ENCODE measurements around the gene PRDM15. TPM values are rescaled to one million over a fixed set of nuclear protein-coding genes. Genes with fewer than 3 reads are reported as not detected.

Gene PRDM15
- total and polyA plus RNA-seq, 3 experiments from 2014 or later = 2.2 to 13.1 (median 12.0) TPM

DNA sequence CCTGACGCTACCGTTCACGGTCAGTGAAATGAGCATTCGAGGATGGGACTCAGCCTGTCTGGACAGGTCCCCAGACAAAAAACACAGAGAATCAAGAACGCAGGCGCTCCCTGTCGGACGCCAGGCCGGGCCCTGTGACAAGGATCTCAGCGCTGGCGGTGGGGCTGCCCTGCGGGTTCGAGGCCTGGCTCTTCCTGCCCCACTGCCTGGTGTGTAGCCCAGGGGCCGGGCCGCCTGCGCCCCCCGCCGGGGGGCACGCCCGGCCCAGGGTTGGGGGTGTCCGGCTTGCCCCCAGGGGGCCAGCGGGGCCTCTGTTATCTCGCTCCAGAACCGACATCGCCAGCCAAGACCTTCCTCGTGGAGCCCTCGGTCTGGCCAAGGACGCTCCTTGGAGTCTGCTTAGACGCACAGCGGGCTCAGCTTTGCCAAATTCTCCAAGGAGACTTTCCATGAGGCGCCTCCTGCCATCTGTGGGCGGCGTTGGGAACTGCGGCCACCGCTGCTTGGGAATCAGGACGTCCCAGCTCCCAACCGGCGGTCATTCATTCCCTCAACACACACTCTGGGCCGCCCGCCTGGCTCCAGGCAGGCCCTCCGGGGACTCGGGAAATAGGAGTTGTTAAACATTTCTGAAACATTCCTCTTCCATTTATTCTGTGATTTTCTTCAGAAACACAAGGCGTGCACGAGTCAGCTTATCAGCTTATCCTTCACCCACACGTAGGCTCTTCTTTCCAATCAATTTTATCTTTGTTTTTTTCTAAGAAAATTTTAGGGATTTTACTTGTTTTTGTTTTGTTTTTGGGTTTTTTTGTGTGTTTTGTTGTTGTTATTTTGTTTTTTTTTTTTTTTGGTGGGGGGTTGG is 101.0 kb downstream of the PRDM15 start:
- Mint-ChIP-seq H3K4me1 (peaks cover 6 to 11% (median 10%) of the 10 kb centered on the region in 3 donors), H3K36me3 (no peaks in the 10 kb centered on the region), H3K9me3 (no peaks in the 10 kb centered on the region), H3K4me3 (no peak overlapping the region), H3K27ac (no peak overlapping the region), H3K27me3 (peaks cover 36 to 78% of the 10 kb centered on the region in 2 donors)
- Histone ChIP-seq H3K4me1 (ENCODE audit: insufficient read depth, low read length) (no peaks in the 10 kb centered on the region), H3K4me3 (ENCODE audit: low read length) (no peak overlapping the region), H3K9me3 (ENCODE audit: low read length) (no peaks in the 10 kb centered on the region), H3K36me3 (ENCODE audit: insufficient read depth, low read length) (no peaks in the 10 kb centered on the region), H3K27me3 (ENCODE audit: insufficient read depth, low read length, poor library complexity, severe bottlenecking) (peaks cover 21% of the 10 kb centered on the region), H3K27ac (ENCODE audit: low read depth, low read length) (no peak overlapping the region)
- CTCF ChIA-PET = no interaction called here
- POLR2A ChIA-PET = no interaction called here
- DNase-seq = no peak

DNA sequence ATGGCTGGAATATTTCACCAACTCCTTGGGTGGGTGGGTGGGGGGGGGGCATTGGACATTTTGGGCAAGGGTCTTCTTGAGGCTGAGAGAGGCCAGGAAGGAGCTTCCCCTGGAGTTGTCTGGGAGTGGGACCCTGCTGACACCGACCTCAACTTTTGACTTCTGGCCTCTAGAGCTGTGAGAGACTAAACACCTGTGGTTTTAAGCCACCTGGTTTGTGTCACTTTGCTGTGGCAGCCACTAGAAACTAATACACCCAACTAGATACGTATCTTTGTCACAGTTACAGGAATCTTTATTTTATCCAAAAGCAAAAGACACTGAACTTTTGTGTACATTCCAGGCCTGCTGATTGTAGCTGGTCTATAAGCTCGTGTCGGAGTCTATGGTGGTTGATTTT is 102.4 kb downstream of the PRDM15 start:
- ChIA-PET CTCF (no interaction called here), POLR2A (no interaction called here)
- no peak overlapping the region for H3K4me3 Mint-ChIP-seq
- Histone ChIP-seq H3K4me1 (ENCODE audit: insufficient read depth, low read length) (no peaks in the 10 kb centered on the region), H3K36me3 (ENCODE audit: insufficient read depth, low read length) (no peaks in the 10 kb centered on the region), H3K4me3 (ENCODE audit: low read length) (no peak overlapping the region), H3K9me3 (ENCODE audit: low read length) (no peaks in the 10 kb centered on the region), H3K27ac (ENCODE audit: low read depth, low read length) (no peak overlapping the region), H3K27me3 (ENCODE audit: insufficient read depth, low read length, poor library complexity, severe bottlenecking) (peaks cover 21% of the 10 kb centered on the region)
- no peaks in the 10 kb centered on the region for H3K9me3 Mint-ChIP-seq
- DNase-seq = no peak
- no peak overlapping the region for H3K27ac Mint-ChIP-seq
- H3K4me1 Mint-ChIP-seq = peaks cover 6 to 11% (median 10%) of the 10 kb centered on the region in 3 donors
- no peaks in the 10 kb centered on the region for H3K36me3 Mint-ChIP-seq
- peaks cover 46 to 81% of the 10 kb centered on the region in 2 donors for H3K27me3 Mint-ChIP-seq

- ChIA-PET CTCF (no interaction called here), POLR2A (no interaction called here)
- H3K27ac ChIP-seq (ENCODE audit: low read depth, low read length) = no peak overlapping the region
- Mint-ChIP-seq H3K36me3 (no peaks in the 10 kb centered on the region), H3K4me3 (no peak overlapping the region), H3K9me3 (no peaks in the 10 kb centered on the region), H3K4me1 (peaks cover 6 to 11% (median 10%) of the 10 kb centered on the region in 3 donors), H3K27ac (no peak overlapping the region), H3K27me3 (peaks cover 40 to 81% of the 10 kb centered on the region in 2 donors)
- no peak overlapping the region for H3K4me3 ChIP-seq (ENCODE audit: low read length)
- no peaks in the 10 kb centered on the region for H3K36me3 ChIP-seq (ENCODE audit: insufficient read depth, low read length)
- H3K4me1 ChIP-seq (ENCODE audit: insufficient read depth, low read length) = no peaks in the 10 kb centered on the region
- H3K9me3 ChIP-seq (ENCODE audit: low read length) = no peaks in the 10 kb centered on the region
- H3K27me3 ChIP-seq (ENCODE audit: insufficient read depth, low read length, poor library complexity, severe bottlenecking) = peaks cover 15% of the 10 kb centered on the region
- DNase-seq = no peak
Measured at GRCh38 chr21:41775149-41775472, 104.0 kb downstream of the PRDM15 start.

- ChIA-PET CTCF (no interaction called here), POLR2A (no interaction called here)
- H3K27me3 ChIP-seq (ENCODE audit: insufficient read depth, low read length, poor library complexity, severe bottlenecking) = peaks cover 14% of the 10 kb centered on the region
- no peaks in the 10 kb centered on the region for H3K4me1 ChIP-seq (ENCODE audit: insufficient read depth, low read length)
- Mint-ChIP-seq H3K27ac (no peak overlapping the region), H3K27me3 (peaks cover 43 to 80% of the 10 kb centered on the region in 2 donors), H3K4me1 (peaks cover 6 to 10% (median 8%) of the 10 kb centered on the region in 3 donors), H3K9me3 (no peaks in the 10 kb centered on the region), H3K4me3 (no peak overlapping the region), H3K36me3 (no peaks in the 10 kb centered on the region)
- H3K27ac ChIP-seq (ENCODE audit: low read depth, low read length) = no peak overlapping the region
- no peaks in the 10 kb centered on the region for H3K9me3 ChIP-seq (ENCODE audit: low read length)
- H3K4me3 ChIP-seq (ENCODE audit: low read length) = no peak overlapping the region
- no peak for DNase-seq
- no peaks in the 10 kb centered on the region for H3K36me3 ChIP-seq (ENCODE audit: insufficient read depth, low read length)
Measured at GRCh38 chr21:41774467-41775148, 104.5 kb downstream of the PRDM15 start.

GRCh38 chr21:41772351-41773080 is 106.6 kb downstream of the PRDM15 start:
- H3K36me3 Mint-ChIP-seq = no peaks in the 10 kb centered on the region

DNA sequence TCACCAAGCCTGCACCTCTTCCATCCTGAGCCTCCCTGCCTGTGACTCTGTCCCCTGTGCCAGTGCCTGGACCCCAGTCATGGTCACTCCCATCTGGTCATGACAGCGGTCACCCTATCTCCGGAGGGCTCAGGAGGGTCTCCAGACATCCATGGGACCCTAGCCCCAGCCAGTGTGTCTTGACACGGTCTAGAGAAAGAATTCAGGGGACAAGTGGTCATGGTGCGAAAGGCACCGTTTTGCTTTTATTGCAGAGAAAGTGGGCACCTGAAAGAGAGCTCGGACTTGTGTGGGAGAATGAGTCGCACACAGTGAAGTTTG is 107.6 kb downstream of the PRDM15 start:
- H3K9me3 Mint-ChIP-seq = peaks cover 0 to 4% (median 0%) of the 10 kb centered on the region in 5 donors
- Histone ChIP-seq H3K36me3 (ENCODE audit: insufficient read depth, low read length) (no peaks in the 10 kb centered on the region), H3K4me3 (ENCODE audit: low read length) (no peak overlapping the region), H3K9me3 (ENCODE audit: low read length) (no peaks in the 10 kb centered on the region), H3K27me3 (ENCODE audit: insufficient read depth, low read length, poor library complexity, severe bottlenecking) (peaks cover 20% of the 10 kb centered on the region), H3K27ac (ENCODE audit: low read depth, low read length) (no peak overlapping the region), H3K4me1 (ENCODE audit: insufficient read depth, low read length) (peaks cover 18% of the 10 kb centered on the region)
- CTCF ChIA-PET = interaction anchor here (1.0 kb wide), 1 partner anchor 10 kb away, joined by 4 read pairs; no protein-coding TSS in a partner anchor
- H3K4me1 Mint-ChIP-seq = peaks cover 23 to 24% (median 23%) of the 10 kb centered on the region in 3 donors
- DNase-seq = no peak
- no peak overlapping the region for H3K27ac Mint-ChIP-seq
- no peak overlapping the region for H3K4me3 Mint-ChIP-seq
- POLR2A ChIA-PET = no interaction called here
- peaks cover 53 to 80% of the 10 kb centered on the region in 2 donors for H3K27me3 Mint-ChIP-seq
- peaks cover 0 to 3% (median 0%) of the 10 kb centered on the region in 3 donors for H3K36me3 Mint-ChIP-seq

More at GRCh38 chr21:41772351-41773080, 106.6 kb downstream of the PRDM15 start:
- H3K9me3 ChIP-seq (ENCODE audit: low read length) = no peaks in the 10 kb centered on the region
- Mint-ChIP-seq H3K27ac (peak overlapping the region in 1 of 8 donors; percentile 17), H3K4me3 (no peak overlapping the region), H3K9me3 (peaks cover 0 to 2% (median 0%) of the 10 kb centered on the region in 5 donors), H3K4me1 (peaks cover 17 to 18% (median 18%) of the 10 kb centered on the region in 3 donors), H3K27me3 (peaks cover 53 to 81% of the 10 kb centered on the region in 2 donors)
- no peaks in the 10 kb centered on the region for H3K36me3 ChIP-seq (ENCODE audit: insufficient read depth, low read length)
- ChIA-PET CTCF (interaction anchor here (1.0 kb wide), 1 partner anchor 11 kb away, joined by 4 read pairs; no protein-coding TSS in a partner anchor), POLR2A (no interaction called here)
- no peak overlapping the region for H3K4me3 ChIP-seq (ENCODE audit: low read length)
- peaks cover 11% of the 10 kb centered on the region for H3K4me1 ChIP-seq (ENCODE audit: insufficient read depth, low read length)
- no peak overlapping the region for H3K27ac ChIP-seq (ENCODE audit: low read depth, low read length)
- peaks cover 16% of the 10 kb centered on the region for H3K27me3 ChIP-seq (ENCODE audit: insufficient read depth, low read length, poor library complexity, severe bottlenecking)
- DNase-seq = no peak

GRCh38 chr21:41770901-41771624 is 108.1 kb downstream of the PRDM15 start:
- H3K4me3 Mint-ChIP-seq = peak overlapping the region in 1 of 7 donors; percentile 53
- H3K36me3 Mint-ChIP-seq = peaks cover 0 to 3% (median 0%) of the 10 kb centered on the region in 3 donors
- H3K36me3 ChIP-seq (ENCODE audit: insufficient read depth, low read length) = no peaks in the 10 kb centered on the region
- peaks cover 23 to 24% (median 23%) of the 10 kb centered on the region in 3 donors for H3K4me1 Mint-ChIP-seq
- peaks cover 0 to 4% (median 0%) of the 10 kb centered on the region in 5 donors for H3K9me3 Mint-ChIP-seq
- H3K4me3 ChIP-seq (ENCODE audit: low read length) = no peak overlapping the region
- CTCF ChIA-PET = no interaction called here
- POLR2A ChIA-PET = no interaction called here
- H3K27me3 ChIP-seq (ENCODE audit: insufficient read depth, low read length, poor library complexity, severe bottlenecking) = peaks cover 22% of the 10 kb centered on the region
- H3K27ac ChIP-seq (ENCODE audit: low read depth, low read length) = no peak overlapping the region
- H3K27me3 Mint-ChIP-seq = peaks cover 53 to 80% of the 10 kb centered on the region in 2 donors
- no peaks in the 10 kb centered on the region for H3K9me3 ChIP-seq (ENCODE audit: low read length)
- peaks cover 18% of the 10 kb centered on the region for H3K4me1 ChIP-seq (ENCODE audit: insufficient read depth, low read length)
- no peak overlapping the region for H3K27ac Mint-ChIP-seq
- no peak for DNase-seq
